ENCODE results near the gene DOCK10. TPM values are rescaled to one million over a fixed set of nuclear protein-coding genes. Genes with fewer than 3 reads are reported as not detected.

DOCK10 gene
- total RNA-seq, 1 donor from 2014 or later: 30.9 TPM

DNA sequence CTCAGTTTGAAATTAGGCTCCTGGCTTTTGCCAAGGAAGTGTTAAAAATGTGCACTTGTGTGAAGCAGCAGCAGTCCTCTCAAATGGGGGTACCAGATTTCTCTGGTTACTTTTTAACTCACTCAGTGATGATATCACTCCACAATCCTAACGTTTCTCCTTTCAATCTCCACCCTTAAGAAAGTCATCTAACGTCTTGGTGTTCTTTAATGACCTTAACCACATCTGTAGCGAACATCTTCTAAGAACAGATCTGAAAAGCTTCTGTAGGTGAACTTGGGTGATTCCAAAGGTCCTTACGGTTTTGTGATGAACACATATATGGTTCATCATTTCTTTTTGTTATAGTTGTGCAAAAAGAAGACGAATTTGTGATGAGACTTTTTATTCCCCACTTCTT is 73.2 kb downstream of the DOCK10 start:
- Histone ChIP-seq H3K4me1 (peaks cover 5 to 15% of the 10 kb centered on the region in 2 donors), H3K4me3 (no peak overlapping the region), H3K27me3 (no peaks in the 10 kb centered on the region), H3K27ac (peak overlapping the region; percentile 53 to 54), H3K9me3 (no peaks in the 10 kb centered on the region), H3K36me3 (no peaks in the 10 kb centered on the region)
- TF ChIP-seq, protein P1, sequence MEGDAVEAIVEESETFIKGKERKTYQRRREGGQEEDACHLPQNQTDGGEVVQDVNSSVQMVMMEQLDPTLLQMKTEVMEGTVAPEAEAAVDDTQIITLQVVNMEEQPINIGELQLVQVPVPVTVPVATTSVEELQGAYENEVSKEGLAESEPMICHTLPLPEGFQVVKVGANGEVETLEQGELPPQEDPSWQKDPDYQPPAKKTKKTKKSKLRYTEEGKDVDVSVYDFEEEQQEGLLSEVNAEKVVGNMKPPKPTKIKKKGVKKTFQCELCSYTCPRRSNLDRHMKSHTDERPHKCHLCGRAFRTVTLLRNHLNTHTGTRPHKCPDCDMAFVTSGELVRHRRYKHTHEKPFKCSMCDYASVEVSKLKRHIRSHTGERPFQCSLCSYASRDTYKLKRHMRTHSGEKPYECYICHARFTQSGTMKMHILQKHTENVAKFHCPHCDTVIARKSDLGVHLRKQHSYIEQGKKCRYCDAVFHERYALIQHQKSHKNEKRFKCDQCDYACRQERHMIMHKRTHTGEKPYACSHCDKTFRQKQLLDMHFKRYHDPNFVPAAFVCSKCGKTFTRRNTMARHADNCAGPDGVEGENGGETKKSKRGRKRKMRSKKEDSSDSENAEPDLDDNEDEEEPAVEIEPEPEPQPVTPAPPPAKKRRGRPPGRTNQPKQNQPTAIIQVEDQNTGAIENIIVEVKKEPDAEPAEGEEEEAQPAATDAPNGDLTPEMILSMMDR (IDR thresholded peaks at IDR 0.05): no peak
- DNase-seq (ENCODE audit: low spot score in 2 of 2): no peak
- intact Hi-C loops (cut with DNase I): no loop called here

DNA sequence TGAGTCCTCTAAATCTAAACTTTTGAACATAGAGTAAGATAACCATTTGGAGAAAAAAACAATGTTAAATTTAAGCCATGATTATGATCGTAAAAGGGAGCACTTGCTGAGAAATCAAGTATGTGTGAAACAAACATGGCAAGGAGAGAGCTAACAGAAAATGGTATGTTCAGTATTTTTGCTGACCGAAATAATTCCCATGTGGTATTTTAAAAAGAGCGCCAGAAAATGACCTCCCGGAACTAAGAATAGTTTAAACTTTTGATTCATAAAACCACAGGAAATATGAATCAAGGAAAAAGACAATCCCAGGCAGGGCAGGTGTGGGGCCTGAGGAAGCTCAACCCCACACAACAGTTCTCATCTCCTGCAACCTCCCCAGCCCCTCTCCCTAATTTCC is 74.2 kb downstream of the DOCK10 start:
- no peaks in the 10 kb centered on the region for H3K36me3 ChIP-seq
- TF ChIP-seq, protein P1 (IDR thresholded peaks at IDR 0.05): no peak
- peak overlapping the region; percentile 53 to 54 for H3K27ac ChIP-seq
- H3K9me3 ChIP-seq: no peaks in the 10 kb centered on the region
- H3K4me3 ChIP-seq: peak overlapping the region in 1 of 2 donors; percentile 5
- no peaks in the 10 kb centered on the region for H3K27me3 ChIP-seq
- intact Hi-C loops (cut with DNase I): no loop called here
- no peak for DNase-seq (ENCODE audit: low spot score in 2 of 2)
- H3K4me1 ChIP-seq: peaks cover 5 to 15% of the 10 kb centered on the region in 2 donors

DNA sequence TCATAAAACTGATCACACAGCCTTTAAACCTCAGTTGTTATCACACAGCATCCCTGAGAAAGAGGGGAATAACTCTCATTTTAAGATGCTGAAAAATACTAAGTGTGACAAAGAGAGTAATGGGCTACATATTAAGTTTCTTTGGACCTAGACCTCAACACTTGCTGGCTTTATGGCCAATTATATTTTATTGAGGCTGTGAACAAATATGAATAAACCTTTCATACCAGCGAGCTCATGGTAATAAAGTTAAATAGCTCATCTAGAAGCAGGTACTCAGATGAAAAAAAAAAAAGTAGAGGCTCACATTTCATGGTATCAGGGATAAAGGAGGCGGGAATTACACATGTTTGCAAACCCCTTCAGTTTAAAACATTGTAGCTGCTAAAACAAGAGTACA is 75.7 kb downstream of the DOCK10 start:
- Histone ChIP-seq H3K27me3 (no peaks in the 10 kb centered on the region), H3K27ac (no peak overlapping the region), H3K36me3 (no peaks in the 10 kb centered on the region), H3K9me3 (no peaks in the 10 kb centered on the region), H3K4me3 (no peak overlapping the region), H3K4me1 (peaks cover 5 to 15% of the 10 kb centered on the region in 2 donors)
- intact Hi-C loops (cut with DNase I): no loop called here
- no peak for DNase-seq (ENCODE audit: low spot score in 2 of 2)
- TF ChIP-seq, protein P1 (IDR thresholded peaks at IDR 0.05): no peak

DNA sequence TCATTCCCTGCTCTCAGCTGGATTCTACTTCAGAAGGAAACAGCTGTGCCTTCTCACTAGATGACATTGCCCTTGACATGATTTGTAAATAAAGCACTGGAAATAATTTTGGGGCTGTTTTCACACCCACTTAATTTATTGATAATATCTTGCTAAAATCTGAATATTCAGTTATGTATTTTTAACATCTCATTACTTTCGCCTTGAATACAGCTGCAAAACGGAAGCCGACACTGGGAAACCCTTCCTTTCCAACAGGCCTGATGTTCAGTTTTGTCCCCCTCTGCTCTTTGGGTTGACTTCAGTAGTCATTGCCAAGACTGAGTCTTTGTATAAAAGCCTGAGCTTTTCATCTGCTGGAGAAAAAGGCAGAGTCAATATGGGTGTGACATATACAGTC is 82.7 kb downstream of the DOCK10 start:
- H3K4me3 ChIP-seq: no peak overlapping the region
- no peak for DNase-seq (ENCODE audit: low spot score in 2 of 2)
- H3K9me3 ChIP-seq: no peaks in the 10 kb centered on the region
- H3K4me1 ChIP-seq: peaks cover 0 to 17% of the 10 kb centered on the region in 2 donors
- TF ChIP-seq, protein P1 (IDR thresholded peaks at IDR 0.05): no peak
- no peaks in the 10 kb centered on the region for H3K36me3 ChIP-seq
- H3K27me3 ChIP-seq: no peaks in the 10 kb centered on the region
- intact Hi-C loops (cut with DNase I): no loop called here
- peak overlapping the region in 1 of 2 donors; percentile 27 for H3K27ac ChIP-seq

DNA sequence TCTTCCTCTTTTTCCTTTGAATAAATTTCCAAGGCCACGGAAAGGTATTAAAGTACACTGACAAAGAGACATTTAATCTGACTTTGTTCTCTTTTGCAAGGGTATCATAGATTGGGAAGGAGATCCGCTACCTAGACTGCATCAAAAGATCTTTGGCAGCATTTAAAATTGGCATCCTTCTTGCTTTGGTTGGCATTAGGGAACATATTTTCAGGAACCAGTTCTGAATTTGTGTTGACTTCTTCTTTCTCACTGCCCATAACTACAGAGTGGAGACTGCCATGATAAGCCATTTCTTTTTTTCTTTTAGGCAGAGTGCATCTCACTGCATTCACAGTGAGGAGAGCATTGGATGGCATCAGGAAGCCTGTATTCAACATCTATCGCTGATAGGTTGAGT is 83.4 kb downstream of the DOCK10 start:
- Histone ChIP-seq H3K36me3 (no peaks in the 10 kb centered on the region), H3K27me3 (no peaks in the 10 kb centered on the region), H3K4me3 (no peak overlapping the region), H3K4me1 (peaks cover 0 to 17% of the 10 kb centered on the region in 2 donors), H3K9me3 (no peaks in the 10 kb centered on the region), H3K27ac (peak overlapping the region; percentile 8 to 27)
- TF ChIP-seq, protein P1 (IDR thresholded peaks at IDR 0.05): no peak
- DNase-seq (ENCODE audit: low spot score in 2 of 2): no peak
- intact Hi-C loops (cut with DNase I): no loop called here

DNA sequence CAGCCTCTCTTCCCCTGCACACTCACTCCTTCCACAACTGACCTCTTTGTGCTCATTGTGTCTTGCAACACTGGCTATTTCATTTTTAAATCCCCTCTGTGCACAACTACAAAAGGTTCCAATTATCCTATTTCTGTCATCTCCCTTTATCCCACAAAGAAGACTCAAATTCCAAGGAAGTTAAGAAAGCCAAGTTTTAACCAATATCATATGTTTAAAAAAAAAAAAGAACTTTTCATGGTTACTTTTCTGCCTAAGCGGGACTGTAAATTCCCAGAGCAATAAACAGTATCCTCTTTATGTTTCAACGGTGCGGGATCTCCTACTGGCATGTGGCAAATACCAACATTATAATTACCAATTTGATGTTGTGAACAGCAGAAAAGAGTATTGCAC is 83.8 kb downstream of the DOCK10 start:
- Histone ChIP-seq H3K9me3 (no peaks in the 10 kb centered on the region), H3K27me3 (no peaks in the 10 kb centered on the region), H3K4me3 (no peak overlapping the region), H3K27ac (peak overlapping the region in 1 of 2 donors; percentile 8), H3K36me3 (no peaks in the 10 kb centered on the region), H3K4me1 (peaks cover 0 to 17% of the 10 kb centered on the region in 2 donors)
- DNase-seq (ENCODE audit: low spot score in 2 of 2): no peak
- intact Hi-C loops (cut with DNase I): no loop called here
- TF ChIP-seq, protein P1 (IDR thresholded peaks at IDR 0.05): no peak
